GM19023 (cell line): ENCODE measurements around the gene PI3.
"Not testable (repeated sequence)": the region's sequence is repeated elsewhere in the genome, so short reads cannot be mapped to it uniquely, and the experiment has no call there.

Source experiments
- ATAC-seq: cut with Tn5 transposase; IDR thresholded peaks from one replicate; pipeline ENCODE4 v1.9.1; 2021; ENCODE audit warnings: mild to moderate bottlenecking, moderate library complexity; ENCODE audit not compliant: unreplicated experiment

PI3 gene

GRCh38 chr20:45174434-45175364 is at the start of gene PI3:
TSS of gene PI3 (plus strand) at chr20:45174902. CDS start at chr20:45174923, 21 bp downstream.
- no peak for ATAC-seq

GRCh38 chr20:45128099-45128498 is 46.6 kb upstream of the PI3 start:
- no peak for ATAC-seq

- ATAC-seq = no peak
Observed at GRCh38 chr20:45136911-45137310, 37.8 kb upstream of the PI3 start.

GRCh38 chr20:45138561-45139300 is 36.0 kb upstream of the PI3 start:
- no peak for ATAC-seq

GRCh38 chr20:45139733-45140375 is 34.8 kb upstream of the PI3 start:
- ATAC-seq = not testable (repeated sequence)

GRCh38 chr20:45140836-45141235 is 33.9 kb upstream of the PI3 start:
- ATAC-seq = no peak

GRCh38 chr20:45149062-45149461 is 25.6 kb upstream of the PI3 start:
- no peak for ATAC-seq

GRCh38 chr20:45152405-45152804 is 22.3 kb upstream of the PI3 start:
- ATAC-seq = no peak

- ATAC-seq = no peak
Observed at GRCh38 chr20:45153147-45153546, 21.6 kb upstream of the PI3 start.

GRCh38 chr20:45153752-45154151 is 20.9 kb upstream of the PI3 start:
- ATAC-seq = no peak

- ATAC-seq = no peak
Observed at GRCh38 chr20:45154183-45154582, 20.5 kb upstream of the PI3 start.

- ATAC-seq = not testable (repeated sequence)
Observed at GRCh38 chr20:45154794-45155193, 19.9 kb upstream of the PI3 start.

GRCh38 chr20:45156713-45157112 is 18.0 kb upstream of the PI3 start:
- no peak for ATAC-seq

GRCh38 chr20:45157962-45158361 is 16.7 kb upstream of the PI3 start:
- no peak for ATAC-seq

- ATAC-seq = no peak
Observed at GRCh38 chr20:45163083-45163803, 11.5 kb upstream of the PI3 start.

GRCh38 chr20:45164906-45165305 is 9.8 kb upstream of the PI3 start:
- no peak for ATAC-seq

GRCh38 chr20:45173522-45173921 is 1.2 kb upstream of the PI3 start:
- ATAC-seq = no peak

GRCh38 chr20:45176526-45177267 is 2.0 kb downstream of the PI3 start:
- no peak for ATAC-seq

GRCh38 chr20:45179166-45179565 is 4.5 kb downstream of the PI3 start:
- no peak for ATAC-seq

GRCh38 chr20:45181639-45182038 is 6.9 kb downstream of the PI3 start:
- ATAC-seq = no peak
